RCC 7860 (cell line): ENCODE measurements around the gene ZC3H13.
"Not testable (repeated sequence)": the region's sequence is repeated elsewhere in the genome, so short reads cannot be mapped to it uniquely, and the experiment has no call there.

Experiments used
- DNase-seq: peaks from one replicate; pipeline ENCODE4 v3.0.0-alpha.2; 2015; ENCODE audit warnings: low spot score
- FAIRE-seq: peaks from 2 replicates; lab custom pipeline; 2012; peaks lifted over from hg19 to GRCh38; lab: Jason Lieb, UNC

Gene ZC3H13

DNA sequence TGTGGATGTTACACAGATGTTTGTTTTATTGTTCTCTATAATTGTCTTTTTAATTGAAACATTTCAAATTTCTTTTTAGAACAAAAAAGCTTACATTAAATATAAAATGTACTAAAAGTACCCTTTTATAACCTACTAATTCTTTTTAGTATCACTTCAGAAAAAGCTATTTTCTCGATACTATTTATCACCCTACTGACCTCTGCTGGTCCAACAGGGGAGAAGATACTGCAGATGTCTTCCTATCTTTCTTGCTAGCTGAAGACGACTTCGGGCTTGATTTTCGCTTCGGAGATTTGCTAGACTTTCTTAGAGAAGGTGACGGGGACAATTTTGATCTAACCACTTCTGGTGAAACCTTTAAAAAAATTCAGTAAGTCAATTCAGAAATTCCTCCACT is 42.4 kb downstream of the ZC3H13 start:
- DNase-seq = no peak
- no peak for FAIRE-seq

DNA sequence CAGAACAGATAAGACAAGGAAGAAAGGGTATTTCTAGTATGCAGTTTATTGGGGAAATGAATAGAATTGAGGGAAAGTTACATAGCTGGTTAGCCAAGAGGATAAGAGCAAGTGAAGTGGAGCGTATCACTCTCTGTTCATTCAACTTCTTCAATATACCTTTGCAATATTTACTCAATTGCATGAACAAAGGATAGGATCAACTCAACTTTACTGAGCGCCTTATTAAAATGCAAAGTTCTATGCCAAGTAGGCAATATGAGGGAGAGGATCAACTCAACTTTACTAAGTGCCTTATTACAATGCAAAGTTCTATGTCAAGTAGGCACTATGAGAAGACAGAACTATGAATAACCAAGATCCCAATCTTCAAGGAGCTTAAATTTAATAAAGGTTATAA is 43.9 kb downstream of the ZC3H13 start:
- DNase-seq = no peak
- FAIRE-seq = no peak

DNA sequence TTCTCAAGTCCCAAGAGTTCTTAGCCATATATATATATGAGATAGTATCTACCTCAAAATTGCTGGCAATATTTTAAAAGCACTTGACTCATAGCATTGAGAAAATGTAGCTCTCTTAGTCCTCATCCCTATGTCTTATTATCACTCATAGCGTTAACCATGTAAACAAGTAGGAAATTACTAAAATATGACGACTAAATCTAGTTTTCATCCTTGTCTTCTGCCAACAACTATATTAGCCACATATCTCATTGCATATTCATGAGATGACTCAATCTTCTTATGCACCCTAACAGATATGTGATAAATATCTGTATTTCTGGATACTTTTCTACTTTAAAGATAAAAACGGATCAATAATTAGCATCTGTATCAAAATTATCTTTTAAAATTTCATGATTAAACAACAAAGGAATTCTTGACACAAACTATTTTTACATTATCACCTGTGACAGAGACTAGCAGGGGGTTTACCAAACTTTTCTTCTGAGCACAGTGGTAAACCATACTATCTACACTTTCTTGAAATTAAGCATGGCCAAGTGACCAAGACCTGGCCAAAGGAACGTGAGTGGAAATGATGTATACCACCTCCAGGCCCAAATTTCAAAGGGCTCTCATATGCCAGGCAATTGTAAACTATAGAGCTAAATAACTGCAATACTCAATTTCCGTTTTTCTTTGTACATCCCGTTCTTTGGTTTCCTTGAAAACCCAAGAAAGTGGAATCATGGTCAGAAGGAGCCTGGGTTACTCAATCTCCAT is 45.7 kb downstream of the ZC3H13 start:
- DNase-seq = no peak
- FAIRE-seq = no peak

DNA sequence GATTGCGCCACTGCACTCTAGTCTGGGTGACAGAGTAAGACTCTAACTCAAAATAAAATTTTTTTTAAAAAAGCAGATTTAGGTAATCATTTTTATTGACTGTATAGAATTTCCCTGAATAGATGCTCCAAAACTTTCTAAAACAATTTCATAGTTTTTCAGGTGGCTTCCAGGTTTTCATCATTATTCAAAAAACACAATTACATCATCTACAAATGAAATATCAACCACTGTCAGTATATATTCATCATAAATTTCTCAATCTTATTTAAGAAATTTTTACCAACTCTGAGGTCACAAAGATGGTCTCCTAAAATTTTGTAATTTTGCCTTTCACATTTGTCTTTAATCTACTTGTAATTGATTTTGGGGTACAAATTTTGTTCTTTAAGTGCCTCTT is 48.1 kb downstream of the ZC3H13 start:
- no peak for DNase-seq
- FAIRE-seq = no peak

DNA sequence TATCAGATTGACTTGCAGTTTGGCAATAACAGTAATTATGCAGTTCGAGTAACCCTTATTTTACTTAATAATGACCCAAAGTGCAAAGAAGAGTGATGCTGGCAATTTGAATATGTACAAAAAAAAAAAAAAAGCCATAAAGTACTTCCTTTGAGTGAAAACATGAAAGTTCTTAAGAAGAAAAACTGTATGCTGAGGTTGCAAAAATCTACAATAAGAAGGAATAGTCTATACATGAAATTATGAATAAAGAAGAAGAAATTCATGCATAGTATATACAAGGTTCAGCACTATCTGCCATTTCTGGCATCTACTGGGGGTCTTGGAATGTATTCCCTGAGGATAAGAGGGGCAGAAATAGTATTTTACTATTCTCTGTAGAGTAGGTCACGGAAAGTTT is 55.9 kb downstream of the ZC3H13 start:
- FAIRE-seq (no peak), DNase-seq (no peak)

DNA sequence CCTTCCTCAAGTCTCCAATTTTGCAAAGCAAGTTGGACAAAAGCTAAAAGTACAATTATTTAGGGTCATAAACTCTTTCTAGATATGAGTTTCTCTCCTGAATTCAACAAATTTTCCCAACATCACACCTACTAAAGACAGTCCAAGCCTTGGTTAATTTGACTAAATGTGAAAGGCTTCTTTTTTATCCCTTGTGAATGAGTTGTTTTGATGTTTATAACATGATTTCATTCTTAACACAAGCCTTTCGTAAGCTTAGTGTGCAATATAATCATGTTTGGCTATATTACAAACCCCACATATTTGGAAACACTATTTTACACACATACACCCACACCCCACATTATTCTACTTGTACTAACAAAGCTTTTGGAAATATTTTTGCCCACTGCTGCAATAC is 57.3 kb downstream of the ZC3H13 start:
- FAIRE-seq (no peak), DNase-seq (no peak)

DNA sequence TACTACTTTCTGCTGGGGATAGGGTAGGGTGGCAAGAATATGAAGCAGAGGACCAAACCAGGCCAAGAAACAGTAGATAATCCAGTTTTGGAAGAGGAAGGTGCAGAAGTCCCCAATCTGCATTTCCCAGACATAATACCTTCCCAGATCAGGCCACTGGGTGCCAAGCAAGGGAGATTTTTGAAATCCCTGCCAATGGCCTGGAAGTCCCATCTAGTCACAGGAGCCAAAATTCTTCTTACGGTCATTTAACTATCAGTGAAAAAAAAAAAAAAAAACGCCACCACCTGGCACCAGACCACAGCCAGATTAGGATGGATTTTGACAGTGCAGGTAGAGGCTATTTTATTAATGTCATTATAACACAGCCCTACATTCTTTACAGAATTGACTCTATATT is 57.8 kb downstream of the ZC3H13 start:
- DNase-seq (no peak), FAIRE-seq (no peak)

DNA sequence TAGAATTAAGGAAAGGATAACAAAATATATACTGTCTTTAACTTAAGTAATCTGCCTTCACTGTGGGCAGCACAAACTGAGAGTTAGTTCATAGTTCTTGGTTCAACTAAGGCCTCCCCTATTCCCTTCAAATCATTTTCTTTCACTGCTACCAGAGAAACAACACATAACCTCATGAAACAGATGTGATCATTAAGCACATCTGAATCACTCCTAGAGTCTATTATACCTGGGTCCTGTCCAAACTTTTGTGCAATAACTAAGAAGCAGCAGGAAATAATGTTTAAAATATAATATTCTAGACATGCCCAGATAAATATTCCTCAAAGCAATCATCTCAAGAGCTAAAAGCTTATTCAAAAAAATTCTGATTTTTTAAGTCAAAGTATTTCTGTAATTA is 62.9 kb downstream of the ZC3H13 start:
- DNase-seq (no peak), FAIRE-seq (no peak)

DNA sequence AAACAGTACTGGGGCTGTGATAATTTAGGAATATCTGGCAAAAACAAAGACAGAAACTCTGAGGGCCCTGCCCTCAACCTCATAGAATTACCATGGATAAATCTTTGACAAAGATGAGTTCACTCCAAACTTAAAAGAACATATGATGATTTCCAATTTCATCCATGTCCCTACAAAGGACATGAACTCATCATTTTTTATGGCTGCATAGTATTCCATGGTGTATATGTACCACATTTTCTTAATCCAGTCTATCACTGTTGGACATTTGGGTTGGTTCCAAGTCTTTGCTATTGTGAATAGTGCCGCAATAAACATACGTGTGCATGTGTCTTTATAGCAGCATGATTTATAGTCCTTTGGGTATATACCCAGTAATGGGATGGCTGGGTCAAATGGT is 71.4 kb downstream of the ZC3H13 start:
- DNase-seq = not testable (repeated sequence)

DNA sequence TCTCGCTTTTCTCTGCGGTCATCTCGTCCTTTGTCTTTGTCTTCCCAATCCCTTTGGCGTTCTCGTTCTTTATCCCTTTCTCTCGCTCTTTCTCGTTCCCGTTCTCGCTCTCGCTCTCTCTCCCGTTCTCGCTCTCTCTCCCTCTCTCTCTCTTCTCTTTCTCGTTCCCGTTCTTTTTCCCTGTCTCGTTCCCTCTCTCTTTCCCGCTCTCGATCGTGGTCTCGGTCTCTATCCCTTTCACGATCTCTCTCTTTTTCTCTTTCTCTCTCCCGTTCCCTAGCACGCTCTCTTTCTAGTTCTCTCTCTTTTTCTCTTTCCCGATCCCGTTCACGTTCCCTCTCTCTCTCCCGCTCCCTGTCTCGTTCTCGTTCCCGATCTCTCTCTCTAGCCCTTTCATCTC is 77.2 kb downstream of the ZC3H13 start:
- DNase-seq (no peak), FAIRE-seq (no peak)

More for the DNA sequence above, 71.4 kb downstream of the ZC3H13 start:
- not testable (repeated sequence) for FAIRE-seq

DNA sequence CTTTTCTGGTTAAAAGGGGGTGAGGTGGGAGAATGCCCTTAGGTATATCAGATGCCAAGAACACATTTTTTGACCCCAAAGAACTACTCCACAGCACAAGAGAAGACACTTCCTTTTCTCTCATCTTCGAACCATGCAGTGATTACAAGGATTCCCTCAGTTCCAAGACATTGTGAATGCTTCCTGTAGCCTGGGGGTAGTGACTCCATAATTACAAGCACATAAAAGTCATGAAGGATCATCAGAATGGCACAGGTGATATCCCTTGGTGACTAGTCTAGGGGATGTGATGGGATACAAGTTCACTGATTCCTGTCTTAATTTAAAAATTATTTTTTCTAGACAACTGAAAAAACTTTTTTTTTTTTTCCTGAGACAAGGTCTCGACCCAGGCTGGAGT is 78.0 kb downstream of the ZC3H13 start:
- DNase-seq = no peak
- FAIRE-seq = no peak

DNA sequence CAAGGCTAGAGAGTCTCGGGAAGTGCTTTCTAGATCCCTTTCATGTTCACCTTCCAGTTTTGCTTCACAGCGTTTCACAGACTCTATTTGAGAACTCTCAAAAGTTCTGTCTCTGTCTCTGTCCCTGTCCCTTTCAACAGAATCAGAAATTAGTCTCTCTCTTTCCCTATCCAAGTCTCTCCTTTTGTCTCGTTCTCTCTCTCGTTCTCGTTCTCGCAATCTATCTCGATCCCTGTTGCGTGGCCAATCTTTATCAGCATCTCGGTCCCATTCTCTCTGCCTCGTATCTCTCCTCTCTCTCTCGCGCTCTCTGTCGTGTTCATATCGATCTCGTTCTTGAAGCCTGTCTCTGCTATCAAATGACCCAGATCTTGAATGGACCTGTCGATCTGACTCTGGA is 85.0 kb downstream of the ZC3H13 start:
- FAIRE-seq = no peak
- DNase-seq = no peak

DNA sequence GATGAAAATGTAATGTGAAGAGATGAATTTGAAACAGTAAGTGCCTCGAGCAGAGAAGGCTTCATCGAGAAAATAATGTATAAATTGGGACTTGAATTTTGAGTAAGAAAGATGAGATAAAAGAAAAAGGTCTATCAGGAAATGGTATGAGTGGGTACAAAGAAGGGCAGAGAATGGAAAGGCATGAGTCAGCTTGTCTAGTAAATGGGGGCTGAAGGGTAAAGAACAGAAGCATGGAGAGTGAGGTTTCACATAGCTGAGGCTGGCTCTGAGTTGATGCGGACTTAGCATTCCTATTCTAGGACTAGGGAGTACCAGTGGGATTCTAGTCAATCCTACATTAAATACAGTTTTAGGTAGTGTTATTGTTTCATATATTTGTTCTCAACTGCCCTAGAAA is 85.8 kb downstream of the ZC3H13 start:
- DNase-seq = no peak
- FAIRE-seq = no peak

DNA sequence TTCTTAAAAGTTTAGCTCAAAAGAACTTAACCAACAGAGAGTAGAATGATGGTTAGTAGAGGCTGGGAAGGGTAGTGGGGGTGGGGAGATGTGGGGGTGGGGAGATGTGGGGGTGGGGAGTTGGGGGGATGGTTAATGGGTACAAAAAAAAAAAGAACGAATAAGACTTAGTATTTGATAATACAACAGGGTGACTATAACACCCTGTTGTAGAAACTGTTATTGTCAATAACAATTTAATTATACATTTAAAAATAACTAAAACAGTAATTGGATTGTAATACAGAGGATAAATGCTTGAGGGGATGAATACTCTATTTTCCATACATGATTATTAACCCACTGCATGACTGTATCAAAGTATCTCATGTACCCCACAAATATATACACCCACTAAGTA is 91.1 kb downstream of the ZC3H13 start:
- no peak for FAIRE-seq
- DNase-seq = no peak

DNA sequence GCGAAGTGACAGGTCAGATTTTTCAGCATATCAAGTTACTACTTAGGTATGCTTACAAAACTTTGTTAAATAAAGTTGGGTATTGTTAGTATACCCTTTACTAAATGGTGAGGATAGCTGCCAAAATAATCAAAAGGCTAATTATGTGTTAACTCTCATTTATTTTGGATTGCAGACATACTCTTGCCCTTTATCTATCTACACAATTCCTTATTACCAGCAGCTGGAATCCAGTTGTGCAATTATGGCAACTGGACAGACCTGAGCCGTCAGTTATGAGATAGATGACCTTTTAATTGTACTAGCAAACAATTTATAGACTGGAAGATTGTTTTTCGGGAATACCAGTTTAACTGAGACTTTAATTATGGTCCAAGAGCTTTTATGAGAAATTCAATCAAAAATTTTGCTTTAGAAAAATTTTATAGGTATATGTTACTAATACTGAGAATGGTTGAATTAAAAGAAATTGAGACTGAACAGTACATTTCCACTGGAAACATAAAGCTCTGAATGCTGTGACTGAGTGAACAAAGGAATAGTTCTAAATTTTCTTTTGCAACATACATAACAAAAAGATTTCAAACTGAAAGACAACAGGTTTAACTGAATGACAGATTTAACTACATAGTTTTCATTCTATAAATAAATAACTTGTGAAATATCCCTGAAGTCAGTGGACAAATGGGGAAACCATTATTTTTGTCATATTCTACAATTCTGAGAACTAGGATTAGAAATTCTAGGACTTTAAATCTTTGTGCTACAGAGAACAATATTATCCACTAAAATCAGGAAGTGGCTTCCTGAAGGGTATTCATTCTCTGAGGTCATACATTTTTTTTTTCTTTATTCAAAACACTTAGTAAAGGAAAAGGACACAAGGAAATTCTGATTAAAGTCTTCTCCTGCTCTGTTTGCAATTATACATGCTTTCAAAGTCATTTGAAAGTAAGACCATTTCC is 97.4 kb downstream of the ZC3H13 start:
- FAIRE-seq (no peak), DNase-seq (no peak)

DNA sequence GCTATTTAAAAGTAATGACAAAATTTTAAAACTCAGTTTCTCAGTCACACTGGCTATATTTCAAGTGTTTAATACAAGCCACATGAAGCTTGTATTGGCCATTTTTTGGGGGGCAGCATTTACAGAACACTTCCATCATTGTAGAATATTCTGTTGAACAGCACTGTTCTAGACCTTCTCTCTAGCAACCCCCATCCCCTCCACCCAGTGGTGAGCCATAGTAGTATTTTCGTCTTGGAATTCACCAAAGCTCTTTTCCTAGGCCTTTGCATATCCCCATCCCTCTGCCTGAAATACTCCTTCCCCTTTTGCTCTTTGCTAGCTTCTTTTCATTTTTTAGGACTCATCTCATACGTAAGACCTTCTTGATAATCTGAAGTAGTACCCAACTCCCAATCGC is 99.5 kb downstream of the ZC3H13 start:
- FAIRE-seq (no peak), DNase-seq (no peak)

DNA sequence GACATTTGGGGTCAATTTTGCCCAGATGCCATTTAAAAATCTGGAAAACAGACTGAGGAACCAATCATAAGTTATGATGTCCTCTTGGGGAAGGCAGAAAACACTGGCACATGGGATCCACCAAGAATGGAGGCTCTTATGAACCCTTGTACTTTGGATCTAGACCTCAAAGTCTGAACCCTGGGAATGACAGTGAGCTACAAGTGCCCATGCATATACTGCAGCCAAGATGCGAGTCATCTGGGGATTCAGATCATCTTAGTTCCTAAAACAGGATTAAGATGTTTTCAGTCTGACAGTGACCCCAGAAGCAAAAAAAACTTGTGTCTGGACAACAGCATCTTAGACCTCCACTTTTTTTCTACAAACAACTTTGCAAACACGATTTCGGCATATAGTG is 100.8 kb downstream of the ZC3H13 start:
- DNase-seq = no peak
- FAIRE-seq = no peak

DNA sequence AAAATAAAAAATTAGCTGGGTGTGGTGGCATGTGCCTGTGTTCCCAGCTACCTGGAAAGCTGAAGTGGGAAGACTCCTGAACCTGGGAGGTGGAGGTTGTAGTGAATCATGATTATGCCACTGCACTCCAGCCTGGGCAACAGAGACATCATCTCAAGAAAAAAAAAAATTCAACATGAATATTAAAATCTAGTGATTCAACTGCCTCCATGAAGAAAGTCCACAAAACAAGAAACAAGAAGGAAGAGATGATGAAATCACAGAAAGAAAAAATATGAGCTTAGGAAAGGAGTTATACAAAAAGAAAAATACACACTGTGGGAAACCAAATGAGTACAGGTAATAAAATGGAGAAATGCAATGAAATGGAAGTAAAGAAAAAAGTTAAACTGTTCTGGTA is 101.4 kb downstream of the ZC3H13 start:
- no peak for FAIRE-seq
- DNase-seq = no peak

DNA sequence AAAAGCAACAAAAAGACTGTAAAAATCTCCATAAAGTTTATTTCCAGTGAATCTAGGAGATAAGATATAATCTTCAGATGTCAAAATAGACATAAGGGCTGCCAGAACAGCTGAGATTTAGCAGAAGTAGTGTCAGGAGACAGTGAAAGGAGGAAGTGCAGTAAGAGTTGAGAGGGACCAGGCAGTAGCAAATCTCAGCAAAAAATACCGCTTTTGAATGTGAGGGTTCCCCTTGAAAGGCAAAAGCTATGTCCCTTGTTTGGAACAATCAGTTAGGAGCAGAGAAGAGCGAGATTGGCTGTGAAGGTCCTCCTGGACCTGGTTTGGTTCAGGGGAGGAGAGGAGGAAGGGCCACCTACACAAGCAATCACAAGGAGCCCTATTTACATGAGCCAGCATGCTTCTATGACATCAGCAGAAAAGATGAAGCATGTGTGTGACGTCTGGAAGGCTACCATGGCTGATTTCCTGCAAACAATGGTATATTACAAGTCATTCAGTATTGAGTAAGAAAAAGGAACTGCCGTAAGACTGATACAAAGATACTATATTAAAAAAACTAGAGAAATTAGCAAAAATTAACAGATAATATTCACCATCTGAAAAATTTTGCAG is 102.1 kb downstream of the ZC3H13 start:
- no peak for FAIRE-seq
- DNase-seq = no peak

DNA sequence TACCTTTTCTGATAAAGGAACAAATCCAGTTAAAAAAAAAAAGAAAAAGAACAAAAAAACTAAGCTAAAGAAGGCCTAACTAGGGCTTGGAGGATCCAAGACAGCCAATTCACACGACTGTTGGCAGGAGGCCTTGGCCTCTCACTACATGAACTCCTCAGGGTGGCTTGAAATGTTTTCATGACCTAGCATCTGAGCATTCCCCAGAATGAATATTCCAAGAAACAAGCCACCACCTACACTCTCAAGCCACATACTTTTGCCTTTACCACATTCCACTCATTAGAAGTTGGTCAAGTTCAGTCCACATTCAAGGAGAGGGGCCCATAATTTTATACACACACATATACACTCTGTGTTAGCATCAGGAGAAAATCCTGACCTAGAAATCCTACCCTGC is 103.4 kb downstream of the ZC3H13 start:
- DNase-seq (no peak), FAIRE-seq (no peak)

DNA sequence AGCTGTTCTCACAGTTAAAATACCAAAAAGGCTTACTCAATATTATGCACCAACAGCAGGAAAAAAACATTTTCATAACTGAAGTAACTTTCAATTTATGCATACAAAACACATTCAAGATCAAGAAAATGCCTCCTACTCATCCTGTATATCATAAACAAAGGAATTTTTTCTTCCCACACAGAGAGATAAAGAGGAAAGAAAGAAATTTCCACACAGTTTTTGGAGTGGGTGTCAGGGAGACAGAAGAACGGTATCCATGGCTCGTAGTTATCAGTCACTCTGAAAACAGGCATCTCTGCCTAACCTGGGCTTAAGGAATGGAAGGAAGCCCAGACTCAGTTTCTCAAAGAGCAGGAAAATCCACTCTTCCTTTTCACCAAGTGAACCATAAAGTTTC is 108.6 kb downstream of the ZC3H13 start:
- no peak for DNase-seq
- FAIRE-seq = no peak

DNA sequence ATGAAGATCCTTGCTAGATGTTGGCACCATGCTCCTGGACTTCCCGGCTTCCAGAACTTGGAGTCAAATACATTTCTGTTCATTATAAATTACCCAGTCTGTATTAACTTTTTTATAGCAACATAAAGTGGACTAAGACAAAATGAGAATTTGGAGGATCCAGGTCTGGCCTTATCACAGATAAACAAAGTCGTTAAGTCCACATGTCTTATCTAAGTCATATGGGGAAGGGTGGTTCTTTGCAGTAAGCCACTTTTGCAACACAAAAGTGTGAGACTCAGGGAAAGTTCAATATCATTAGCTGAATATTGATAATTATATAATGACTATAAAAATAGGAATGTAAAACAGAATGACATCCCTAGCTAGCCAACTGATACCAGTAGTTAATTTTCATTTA is 109.4 kb downstream of the ZC3H13 start:
- DNase-seq (no peak), FAIRE-seq (no peak)
